GM21619 (cell line): ENCODE data around the gene NFATC4.

Experiments
- ATAC-seq: cut with Tn5 transposase; IDR thresholded peaks from one replicate; pipeline ENCODE4 v1.9.1; 2021; ENCODE audit not compliant: unreplicated experiment

NFATC4 gene

GRCh38 chr14:24427537-24428508, 59.8 kb downstream of the NFATC4 start:
- no peak for ATAC-seq

GRCh38 chr14:24428628-24429394, 60.8 kb downstream of the NFATC4 start:
- ATAC-seq, result no peak
